Measurements from ENCODE around the gene CACNB3. TPM values are rescaled to one million over a fixed set of nuclear protein-coding genes. Genes with fewer than 3 reads are reported as not detected.

The CACNB3 gene
- total RNA-seq, 1 donor from 2014 or later = 36.1 TPM

DNA sequence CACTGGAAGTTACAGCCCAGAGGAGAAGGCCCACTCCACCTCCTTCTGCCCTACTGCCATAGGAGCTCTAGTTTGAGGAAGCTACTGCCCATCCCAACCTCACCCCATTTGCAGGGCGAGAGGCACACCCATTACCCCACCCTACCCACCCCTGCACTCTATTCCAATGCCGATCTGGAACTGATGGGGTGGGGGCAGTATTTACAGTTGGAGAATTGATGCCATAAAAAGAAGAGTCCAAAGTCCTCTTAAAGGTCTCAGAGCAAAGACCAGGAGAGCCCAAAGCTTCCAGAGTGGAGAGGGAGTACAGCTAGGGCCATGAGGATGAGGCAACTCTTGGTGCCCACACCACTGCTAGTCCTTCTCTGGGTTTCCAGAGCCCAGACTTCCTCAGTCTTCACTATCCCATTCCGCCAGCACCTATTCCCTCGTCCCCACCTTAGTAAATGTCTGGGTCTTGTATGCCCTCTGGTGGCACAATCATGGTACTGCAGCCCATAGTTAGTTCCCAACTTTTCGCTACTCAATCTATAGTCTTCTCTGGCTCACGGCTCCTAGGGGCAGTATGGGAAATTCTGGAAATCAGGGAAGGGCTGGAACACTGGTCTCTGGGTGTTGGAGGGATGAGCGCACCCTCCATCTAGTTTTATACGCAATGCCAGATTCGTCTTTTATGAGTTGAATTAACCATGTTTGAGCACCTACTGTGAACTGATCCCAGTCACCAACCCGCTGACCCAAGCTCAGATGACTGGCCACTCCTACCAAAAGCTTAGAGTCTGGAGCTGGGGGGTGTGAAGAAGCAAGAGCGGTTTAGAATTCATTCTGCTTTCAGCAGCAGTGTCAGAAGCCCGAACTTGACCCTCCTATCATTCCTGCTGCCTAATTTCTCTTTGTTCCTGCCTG, 22.5 kb upstream of the CACNB3 start:
- DNase-seq (ENCODE audit: extremely low spot score in 2 of 2) = peak in 1 of 2 donors; percentile 90
- TF ChIP-seq, protein P1, sequence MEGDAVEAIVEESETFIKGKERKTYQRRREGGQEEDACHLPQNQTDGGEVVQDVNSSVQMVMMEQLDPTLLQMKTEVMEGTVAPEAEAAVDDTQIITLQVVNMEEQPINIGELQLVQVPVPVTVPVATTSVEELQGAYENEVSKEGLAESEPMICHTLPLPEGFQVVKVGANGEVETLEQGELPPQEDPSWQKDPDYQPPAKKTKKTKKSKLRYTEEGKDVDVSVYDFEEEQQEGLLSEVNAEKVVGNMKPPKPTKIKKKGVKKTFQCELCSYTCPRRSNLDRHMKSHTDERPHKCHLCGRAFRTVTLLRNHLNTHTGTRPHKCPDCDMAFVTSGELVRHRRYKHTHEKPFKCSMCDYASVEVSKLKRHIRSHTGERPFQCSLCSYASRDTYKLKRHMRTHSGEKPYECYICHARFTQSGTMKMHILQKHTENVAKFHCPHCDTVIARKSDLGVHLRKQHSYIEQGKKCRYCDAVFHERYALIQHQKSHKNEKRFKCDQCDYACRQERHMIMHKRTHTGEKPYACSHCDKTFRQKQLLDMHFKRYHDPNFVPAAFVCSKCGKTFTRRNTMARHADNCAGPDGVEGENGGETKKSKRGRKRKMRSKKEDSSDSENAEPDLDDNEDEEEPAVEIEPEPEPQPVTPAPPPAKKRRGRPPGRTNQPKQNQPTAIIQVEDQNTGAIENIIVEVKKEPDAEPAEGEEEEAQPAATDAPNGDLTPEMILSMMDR (IDR thresholded peaks at IDR 0.05) = peak; percentile 97 to 99 (median 97)
- no peak for TF ChIP-seq POLR2A (IDR thresholded peaks at IDR 0.05)
- peak in 1 of 2 donors; percentile 24 for TF ChIP-seq POLR2AphosphoS5 (IDR thresholded peaks at IDR 0.05; ENCODE audit: insufficient read depth in 1 of 2, low read depth in 1 of 2)
- Histone ChIP-seq H3K27ac (no peak overlapping the region), H3K27me3 (no peaks in the 10 kb centered on the region), H3K9me3 (no peaks in the 10 kb centered on the region), H3K4me1 (peaks cover 15% of the 10 kb centered on the region), H3K4me3 (no peak overlapping the region), H3K36me3 (no peaks in the 10 kb centered on the region)
- intact Hi-C loops (cut with DNase I) = loop anchor here (2.0 kb wide), 1 partner anchor 43 kb away; no protein-coding TSS in a partner anchor

DNA sequence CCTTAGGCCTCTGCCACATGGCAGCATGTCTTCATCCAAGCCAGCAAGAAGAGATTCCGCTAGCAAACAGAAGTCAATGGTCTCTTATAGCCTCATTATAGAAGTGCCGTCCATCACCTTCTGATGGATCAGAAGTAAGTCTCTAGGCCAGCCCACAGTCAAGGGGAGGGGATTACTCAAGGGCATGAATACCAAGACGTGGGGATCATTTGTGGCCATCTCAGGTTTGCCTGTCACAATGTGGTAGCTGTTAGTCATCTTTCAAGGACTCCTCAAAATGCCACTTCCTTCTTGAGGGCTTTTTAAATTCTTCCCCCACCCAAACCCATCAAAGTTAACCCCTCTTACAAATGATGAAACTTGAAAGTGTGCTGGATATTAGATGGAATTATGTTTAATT, 21.3 kb upstream of the CACNB3 start:
- peaks cover 15% of the 10 kb centered on the region for H3K4me1 ChIP-seq
- no peaks in the 10 kb centered on the region for H3K9me3 ChIP-seq
- TF ChIP-seq POLR2AphosphoS5 (IDR thresholded peaks at IDR 0.05; ENCODE audit: insufficient read depth in 1 of 2, low read depth in 1 of 2) = no peak
- TF ChIP-seq, protein P1 (IDR thresholded peaks at IDR 0.05) = no peak
- TF ChIP-seq POLR2A (IDR thresholded peaks at IDR 0.05) = no peak
- no peak overlapping the region for H3K27ac ChIP-seq
- intact Hi-C loops (cut with DNase I) = loop anchor here (2.0 kb wide), 1 partner anchor 44 kb away; no protein-coding TSS in a partner anchor
- peak in 1 of 2 donors; percentile 81 for DNase-seq (ENCODE audit: extremely low spot score in 2 of 2)
- H3K4me3 ChIP-seq = no peak overlapping the region
- H3K27me3 ChIP-seq = no peaks in the 10 kb centered on the region
- H3K36me3 ChIP-seq = no peaks in the 10 kb centered on the region

DNA sequence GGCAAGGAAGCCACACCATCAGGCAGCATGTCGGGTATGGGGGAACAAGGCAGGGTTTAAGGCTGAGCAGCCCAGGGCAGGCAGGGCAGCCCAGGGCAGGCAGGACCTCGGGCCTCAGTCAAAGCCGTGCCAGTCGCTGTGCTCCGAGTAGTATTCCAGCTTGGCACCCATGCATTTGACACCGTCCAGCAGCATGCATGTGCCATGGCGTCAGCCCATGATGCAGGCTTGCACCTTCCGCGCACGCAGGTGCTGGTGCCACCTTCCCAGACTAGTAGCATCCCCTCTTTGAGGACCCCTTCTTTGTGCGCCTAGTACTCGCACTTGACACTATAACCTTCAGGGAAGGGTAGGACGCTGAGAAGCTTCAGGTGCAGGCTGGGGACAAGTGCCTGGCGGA, 17.8 kb upstream of the CACNB3 start:
- Histone ChIP-seq H3K36me3 (no peaks in the 10 kb centered on the region), H3K27ac (no peak overlapping the region), H3K9me3 (no peaks in the 10 kb centered on the region), H3K4me3 (no peak overlapping the region), H3K4me1 (peaks cover 3% of the 10 kb centered on the region), H3K27me3 (no peaks in the 10 kb centered on the region)
- peak in 1 of 2 donors; percentile 70 for DNase-seq (ENCODE audit: extremely low spot score in 2 of 2)
- TF ChIP-seq POLR2A (IDR thresholded peaks at IDR 0.05) (no peak), POLR2AphosphoS5 (IDR thresholded peaks at IDR 0.05; ENCODE audit: insufficient read depth in 1 of 2, low read depth in 1 of 2) (no peak)
- TF ChIP-seq, protein P1 (IDR thresholded peaks at IDR 0.05) = no peak
- intact Hi-C loops (cut with DNase I) = no loop called here

DNA sequence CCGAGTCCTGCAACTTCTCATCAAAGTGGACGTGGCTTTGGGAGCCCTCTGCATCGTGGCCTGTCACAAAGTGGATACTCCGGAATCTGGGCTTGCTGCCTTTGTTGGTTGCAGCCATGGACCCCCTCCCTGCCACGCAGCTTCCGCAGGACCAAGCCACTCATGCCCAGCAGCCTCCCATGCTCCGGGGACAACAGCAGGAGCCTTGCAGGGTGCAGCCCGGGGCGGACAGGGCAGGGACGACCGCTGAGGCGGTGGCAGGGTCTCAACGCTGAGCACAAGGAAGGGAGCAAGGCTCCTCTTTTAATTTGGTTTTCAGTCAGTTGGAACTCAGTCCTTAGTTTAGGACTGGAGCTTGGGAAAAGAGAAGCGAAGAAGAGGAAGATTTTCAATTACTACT, 17.3 kb upstream of the CACNB3 start:
- H3K4me1 ChIP-seq = no peaks in the 10 kb centered on the region
- DNase-seq (ENCODE audit: extremely low spot score in 2 of 2) = no peak
- H3K27ac ChIP-seq = no peak overlapping the region
- no peaks in the 10 kb centered on the region for H3K9me3 ChIP-seq
- TF ChIP-seq, protein P1 (IDR thresholded peaks at IDR 0.05) = no peak
- TF ChIP-seq POLR2A (IDR thresholded peaks at IDR 0.05) (no peak), POLR2AphosphoS5 (IDR thresholded peaks at IDR 0.05; ENCODE audit: insufficient read depth in 1 of 2, low read depth in 1 of 2) (no peak)
- no peak overlapping the region for H3K4me3 ChIP-seq
- no peaks in the 10 kb centered on the region for H3K27me3 ChIP-seq
- intact Hi-C loops (cut with DNase I) = no loop called here
- no peaks in the 10 kb centered on the region for H3K36me3 ChIP-seq

DNA sequence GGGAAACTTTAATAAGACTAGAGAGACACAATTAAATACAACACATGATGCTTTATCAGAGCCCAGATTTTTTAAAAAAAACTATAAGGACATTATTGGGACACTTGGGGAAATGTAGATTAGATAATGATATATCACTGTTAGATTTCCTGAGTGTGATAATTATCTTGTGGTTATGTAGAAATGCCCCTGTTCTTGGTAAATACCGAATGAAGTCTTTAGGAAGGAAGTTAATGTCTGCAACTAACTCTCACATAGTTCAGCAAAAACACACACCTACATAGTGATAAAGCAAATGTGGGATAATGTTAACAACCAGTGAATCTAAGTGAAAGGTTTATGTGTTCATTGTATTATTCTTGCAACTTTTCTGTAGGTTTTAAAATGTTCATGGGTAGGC, 14.6 kb upstream of the CACNB3 start:
- H3K9me3 ChIP-seq = no peaks in the 10 kb centered on the region
- H3K36me3 ChIP-seq = no peaks in the 10 kb centered on the region
- DNase-seq (ENCODE audit: extremely low spot score in 2 of 2) = no peak
- no peaks in the 10 kb centered on the region for H3K4me1 ChIP-seq
- intact Hi-C loops (cut with DNase I) = no loop called here
- no peak overlapping the region for H3K27ac ChIP-seq
- TF ChIP-seq POLR2AphosphoS5 (IDR thresholded peaks at IDR 0.05; ENCODE audit: insufficient read depth in 1 of 2, low read depth in 1 of 2) (no peak), POLR2A (IDR thresholded peaks at IDR 0.05) (no peak)
- TF ChIP-seq, protein P1 (IDR thresholded peaks at IDR 0.05) = no peak
- H3K4me3 ChIP-seq = no peak overlapping the region
- H3K27me3 ChIP-seq = no peaks in the 10 kb centered on the region

Data from vagina (tissue), 2 donors.